Measurements from ENCODE around the gene CES1. TPM values are rescaled to one million over a fixed set of nuclear protein-coding genes. Genes with fewer than 3 reads are reported as not detected.
"Not testable (repeated sequence)": the region's sequence is repeated elsewhere in the genome, so short reads cannot be mapped to it uniquely, and the experiment has no call there.

Gene CES1
- total RNA-seq, 1 donor from 2014 or later: not detected

GRCh38 chr16:55839115-55839514 lies 6.2 kb upstream of the CES1 start:
- H3K9me3 Mint-ChIP-seq (ENCODE audit: unreplicated experiment): no peaks in the 10 kb centered on the region
- H3K27me3 Mint-ChIP-seq (ENCODE audit: unreplicated experiment): peaks cover 12% of the 10 kb centered on the region
- DNase-seq (ENCODE audit: extremely low spot score, unreplicated experiment): no peak
- H3K36me3 Mint-ChIP-seq (ENCODE audit: unreplicated experiment): no peaks in the 10 kb centered on the region
- H3K4me3 Mint-ChIP-seq (ENCODE audit: unreplicated experiment): no peak overlapping the region
- TF ChIP-seq CTCF (IDR thresholded peaks at IDR 0.05): no peak
- no peak overlapping the region for H3K27ac Mint-ChIP-seq (ENCODE audit: unreplicated experiment)
- no peaks in the 10 kb centered on the region for H3K4me1 Mint-ChIP-seq (ENCODE audit: unreplicated experiment)

DNA sequence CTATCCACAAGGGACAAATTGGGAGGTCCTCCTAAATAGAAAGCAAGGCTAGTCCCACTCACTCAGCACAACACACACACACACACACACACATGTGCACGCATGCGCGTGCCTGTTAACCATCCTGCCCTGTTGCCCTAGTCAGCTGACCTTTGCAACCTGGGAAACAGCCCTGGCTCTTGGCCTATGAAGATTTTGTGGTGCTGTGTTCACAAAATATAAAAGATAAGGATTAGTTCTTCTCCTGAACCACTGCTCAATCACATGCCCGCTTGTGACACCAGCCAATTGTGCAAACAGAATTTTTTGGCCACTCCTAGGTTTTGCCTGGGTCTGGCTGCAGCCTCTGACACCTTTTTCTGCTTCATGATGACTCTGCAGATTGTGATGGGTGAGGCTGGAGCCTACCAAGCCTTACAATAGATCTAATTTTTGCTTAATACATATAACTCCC lies 3.3 kb upstream of the CES1 start:
- H3K4me1 Mint-ChIP-seq (ENCODE audit: unreplicated experiment): no peaks in the 10 kb centered on the region
- peaks cover 4% of the 10 kb centered on the region for H3K27me3 Mint-ChIP-seq (ENCODE audit: unreplicated experiment)
- TF ChIP-seq CTCF (IDR thresholded peaks at IDR 0.05): no peak
- H3K9me3 Mint-ChIP-seq (ENCODE audit: unreplicated experiment): no peaks in the 10 kb centered on the region
- no peaks in the 10 kb centered on the region for H3K36me3 Mint-ChIP-seq (ENCODE audit: unreplicated experiment)
- H3K27ac Mint-ChIP-seq (ENCODE audit: unreplicated experiment): no peak overlapping the region
- no peak overlapping the region for H3K4me3 Mint-ChIP-seq (ENCODE audit: unreplicated experiment)
- DNase-seq (ENCODE audit: extremely low spot score, unreplicated experiment): no peak

DNA sequence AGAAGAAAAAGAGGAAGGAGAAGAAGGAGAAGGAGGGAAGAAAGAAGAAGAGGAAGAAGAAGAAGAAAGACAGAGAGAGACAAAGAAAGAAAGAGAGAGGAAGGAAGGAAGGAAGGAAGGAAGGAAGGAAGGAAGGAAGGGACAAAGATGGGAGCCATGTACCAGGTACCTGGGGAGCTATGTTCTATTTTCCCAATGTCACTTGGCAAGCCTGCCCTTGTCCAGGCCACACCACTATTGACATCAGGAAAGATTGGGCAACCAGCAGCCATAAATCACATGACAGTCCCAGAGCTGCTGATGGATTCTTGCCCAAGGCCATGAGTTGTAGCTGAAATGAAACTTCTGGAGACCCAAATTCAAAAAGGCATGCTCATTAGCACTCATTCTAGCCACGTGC lies 2.7 kb upstream of the CES1 start:
- Mint-ChIP-seq H3K27ac (ENCODE audit: unreplicated experiment) (no peak overlapping the region), H3K36me3 (ENCODE audit: unreplicated experiment) (no peaks in the 10 kb centered on the region), H3K4me1 (ENCODE audit: unreplicated experiment) (no peaks in the 10 kb centered on the region), H3K27me3 (ENCODE audit: unreplicated experiment) (peaks cover 4% of the 10 kb centered on the region), H3K9me3 (ENCODE audit: unreplicated experiment) (no peaks in the 10 kb centered on the region), H3K4me3 (ENCODE audit: unreplicated experiment) (no peak overlapping the region)
- no peak for TF ChIP-seq CTCF (IDR thresholded peaks at IDR 0.05)
- no peak for DNase-seq (ENCODE audit: extremely low spot score, unreplicated experiment)

- H3K4me3 Mint-ChIP-seq (ENCODE audit: unreplicated experiment); H3K36me3 Mint-ChIP-seq (ENCODE audit: unreplicated experiment); H3K27me3 Mint-ChIP-seq (ENCODE audit: unreplicated experiment); H3K9me3 Mint-ChIP-seq (ENCODE audit: unreplicated experiment); H3K27ac Mint-ChIP-seq (ENCODE audit: unreplicated experiment); DNase-seq (ENCODE audit: extremely low spot score, unreplicated experiment); H3K4me1 Mint-ChIP-seq (ENCODE audit: unreplicated experiment): not testable (repeated sequence)
Observed at GRCh38 chr16:55835173-55835572, 2.3 kb upstream of the CES1 start.

- Mint-ChIP-seq H3K36me3 (ENCODE audit: unreplicated experiment) (no peaks in the 10 kb centered on the region), H3K4me1 (ENCODE audit: unreplicated experiment) (no peaks in the 10 kb centered on the region), H3K9me3 (ENCODE audit: unreplicated experiment) (no peaks in the 10 kb centered on the region)
Observed at GRCh38 chr16:55834049-55834448, 1.2 kb upstream of the CES1 start.

More at GRCh38 chr16:55834049-55834448, 1.2 kb upstream of the CES1 start:
- no peak for DNase-seq (ENCODE audit: extremely low spot score, unreplicated experiment)
- no peaks in the 10 kb centered on the region for H3K27me3 Mint-ChIP-seq (ENCODE audit: unreplicated experiment)
- TF ChIP-seq CTCF (IDR thresholded peaks at IDR 0.05): no peak
- H3K4me3 Mint-ChIP-seq (ENCODE audit: unreplicated experiment): no peak overlapping the region
- H3K27ac Mint-ChIP-seq (ENCODE audit: unreplicated experiment): no peak overlapping the region

Measured in osteocyte (in vitro differentiated cells).